ENCODE measurements around the gene PPIL1.
"Not testable (repeated sequence)": the region's sequence is repeated elsewhere in the genome, so short reads cannot be mapped to it uniquely, and the experiment has no call there.

The PPIL1 gene

DNA sequence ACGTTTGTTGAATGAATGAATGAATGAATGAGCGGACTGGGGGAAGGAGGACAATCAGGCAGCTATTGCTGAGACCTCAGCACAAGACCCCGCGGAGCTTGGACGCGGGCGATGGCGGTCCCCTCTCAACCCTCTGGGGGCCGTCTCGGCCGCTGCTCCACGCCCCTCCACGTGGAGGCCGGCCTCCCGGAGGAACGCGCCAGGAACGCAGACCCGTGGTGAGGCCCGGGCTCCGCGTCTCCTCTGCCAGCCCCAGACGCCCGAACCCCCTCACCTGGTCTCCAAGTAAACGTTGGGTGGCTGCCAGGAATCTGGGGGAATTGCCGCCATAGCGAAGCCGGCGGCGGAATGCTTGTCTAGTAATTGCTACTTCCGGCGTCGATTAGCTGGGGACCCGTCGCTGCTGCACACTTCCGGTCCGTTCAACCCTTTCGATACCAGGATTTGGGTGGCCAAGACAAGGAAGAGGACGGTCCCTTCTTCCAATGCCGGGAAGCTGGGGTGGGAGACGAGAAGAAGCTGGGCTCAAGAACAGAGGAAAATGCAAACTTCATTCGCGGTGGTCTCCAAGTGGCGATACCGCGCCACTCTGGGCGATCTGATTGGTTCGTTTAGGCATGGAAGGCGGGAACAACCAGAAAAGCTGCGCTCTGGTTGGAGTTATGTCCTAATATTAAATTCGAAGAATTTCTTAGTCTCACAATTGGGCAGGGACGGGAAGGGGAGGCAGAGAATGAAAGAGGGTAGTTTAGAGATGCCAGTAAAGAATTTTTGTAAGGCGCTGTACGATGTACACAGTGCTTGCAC, at the start of gene PPIL1:
Gene PPIL1, minus strand, starts transcription at position 361 of the 807 bp plus-strand sequence. Its CDS starts 31 bp downstream, at position 330.
- DNase-seq, result peak; percentile 86

DNA sequence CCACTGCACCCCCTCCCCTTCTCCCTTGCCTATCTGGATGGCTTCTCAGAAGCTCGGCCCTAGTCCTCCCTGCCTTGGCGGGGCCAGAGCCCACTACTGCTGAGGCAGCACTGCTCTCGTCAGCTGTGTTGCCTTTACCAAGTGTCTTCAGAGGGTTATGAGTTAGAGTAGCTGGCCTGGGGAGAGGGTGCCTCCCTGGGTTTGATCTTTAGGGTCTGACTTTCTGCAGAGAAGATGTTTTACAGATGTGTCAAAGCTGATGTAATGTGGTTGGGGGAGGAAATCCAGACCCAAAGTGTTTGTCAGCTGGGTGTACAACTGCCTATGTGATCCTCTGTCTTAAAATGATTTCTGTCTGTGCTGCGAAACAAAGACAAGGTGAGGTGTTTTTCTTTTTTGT, 49.5 kb upstream of the PPIL1 start:
- no peak for DNase-seq

DNA sequence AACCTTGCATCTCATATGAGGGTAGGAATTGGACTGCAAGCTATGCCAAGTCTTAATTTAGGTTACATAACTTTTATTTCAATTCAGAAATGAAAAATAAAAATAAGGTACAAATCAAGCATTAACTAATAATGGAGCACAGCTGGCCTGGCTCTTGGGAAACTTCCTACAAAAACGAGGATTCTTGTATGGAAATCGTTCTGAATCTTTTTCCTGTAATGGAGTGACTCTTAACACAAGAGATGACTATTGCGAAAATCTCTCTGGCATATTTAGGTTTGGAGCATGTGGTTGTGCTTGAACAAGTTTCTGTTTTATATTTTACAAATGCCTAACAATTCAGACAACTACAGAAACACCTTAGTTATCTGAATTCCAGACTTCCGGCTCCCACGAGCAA, 45.9 kb upstream of the PPIL1 start:
- DNase-seq, result no peak

DNA sequence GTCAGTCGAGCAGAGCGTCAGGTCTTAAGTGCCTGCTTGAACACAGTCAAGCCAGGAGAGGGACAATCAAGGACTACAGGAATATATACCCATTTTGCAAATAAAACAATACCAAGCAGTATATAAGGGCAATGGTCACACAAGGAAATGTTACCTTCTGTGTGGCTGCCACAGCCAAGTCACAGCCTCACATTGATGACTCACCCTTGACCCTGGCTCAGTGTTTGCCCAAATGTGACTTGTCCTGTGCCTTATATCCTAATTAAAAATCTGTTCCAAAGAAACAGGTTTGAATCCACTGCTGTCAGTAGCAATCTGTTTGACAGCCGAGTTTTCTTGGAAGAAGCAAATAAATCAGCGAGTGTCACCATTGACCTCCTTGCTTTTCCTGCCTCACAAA, 45.4 kb upstream of the PPIL1 start:
- no peak for DNase-seq

DNA sequence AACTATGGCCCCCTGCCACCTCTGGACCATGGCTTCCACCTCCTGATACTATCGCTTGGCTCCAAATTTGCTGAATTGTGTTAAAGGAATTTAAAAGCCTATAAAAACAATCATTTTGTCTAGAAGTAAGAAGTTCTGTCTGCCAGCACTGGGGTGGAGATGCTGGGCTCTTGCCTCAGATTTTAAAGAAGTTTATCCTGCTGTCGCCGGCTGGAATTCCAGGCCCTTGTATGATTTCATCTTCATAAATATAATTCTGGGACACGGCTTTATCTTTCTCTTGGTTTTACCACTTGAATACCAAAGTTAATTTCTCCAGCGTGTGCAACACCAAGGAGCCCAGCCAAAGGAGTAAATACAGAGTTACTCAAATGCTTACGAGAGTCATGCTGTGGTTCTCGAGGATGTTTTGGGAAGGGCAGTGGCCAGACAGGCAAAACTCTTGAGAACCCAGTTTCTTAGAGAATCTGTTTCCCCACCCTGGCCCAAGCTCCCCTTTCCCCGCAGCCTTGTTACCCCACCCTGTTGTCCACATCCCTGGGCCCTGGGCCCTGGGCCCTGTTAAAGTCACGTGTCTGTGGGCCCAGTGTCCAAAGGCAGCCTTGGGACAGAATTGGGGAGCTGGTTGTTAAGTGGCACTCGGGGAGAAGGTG, 43.1 kb upstream of the PPIL1 start:
- DNase-seq, result no peak

DNA sequence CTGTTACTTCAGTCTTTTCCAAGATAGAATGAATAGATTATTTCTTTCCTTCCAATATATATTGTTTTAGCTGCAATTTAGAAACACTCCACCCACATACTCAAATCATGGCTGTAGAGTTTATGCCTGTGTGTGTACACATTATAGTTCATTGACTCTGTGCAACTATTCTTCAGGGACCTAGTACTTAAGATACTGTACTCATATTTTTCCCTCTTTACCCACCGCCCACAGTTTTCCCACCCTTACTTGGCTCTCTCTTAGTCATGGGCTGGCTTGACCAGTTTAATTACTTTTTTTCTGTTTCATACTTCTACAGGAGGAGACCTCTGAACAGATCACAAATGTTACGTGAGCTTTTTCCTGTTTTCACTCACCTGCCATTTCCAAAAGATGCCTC, 41.5 kb upstream of the PPIL1 start:
- DNase-seq, result no peak

DNA sequence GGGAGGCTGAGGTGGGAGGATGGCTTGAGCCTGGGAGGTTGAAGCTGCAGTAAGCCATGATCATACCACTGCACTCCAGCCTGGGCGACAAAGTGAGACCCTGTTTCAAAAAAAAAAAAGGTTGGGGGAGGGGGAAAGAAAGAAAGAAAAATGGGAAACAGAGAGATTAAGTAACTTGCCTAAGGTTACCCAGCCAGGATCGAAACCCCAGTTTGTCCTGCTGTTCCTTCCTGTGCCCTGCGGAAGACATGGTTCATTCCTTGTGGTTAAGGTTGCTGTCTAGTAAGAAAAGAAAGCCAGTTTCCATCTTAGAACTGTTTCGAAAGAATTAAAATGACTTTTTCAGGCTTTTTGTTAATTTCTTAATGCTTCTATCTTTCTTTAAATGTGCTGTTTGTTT, 41.0 kb upstream of the PPIL1 start:
- DNase-seq, result no peak

DNA sequence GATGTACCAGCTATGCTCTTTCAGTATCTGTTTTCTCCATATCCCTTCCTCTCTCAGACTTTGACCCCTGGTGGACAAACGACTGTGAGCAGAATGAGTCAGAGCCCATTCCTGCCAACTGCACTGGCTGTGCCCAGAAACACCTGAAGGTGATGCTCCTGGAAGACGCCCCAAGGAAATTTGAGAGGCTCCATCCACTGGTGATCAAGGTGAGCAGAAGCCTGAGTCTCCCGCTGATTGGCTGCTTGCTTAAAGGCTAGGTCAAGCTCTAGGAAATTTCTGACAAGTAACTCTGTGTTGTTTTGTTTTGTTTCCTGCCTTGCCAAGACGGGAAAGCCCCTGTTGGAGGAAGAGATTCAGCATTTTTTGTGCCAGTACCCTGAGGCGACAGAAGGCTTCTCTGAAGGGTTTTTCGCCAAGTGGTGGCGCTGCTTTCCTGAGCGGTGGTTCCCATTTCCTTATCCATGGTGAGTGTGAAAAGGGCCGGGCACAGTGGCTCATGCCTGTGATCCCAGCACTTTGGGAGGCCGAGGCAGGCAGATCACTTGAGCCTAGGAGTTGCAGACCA, 39.7 kb upstream of the PPIL1 start:
- DNase-seq, result no peak

DNA sequence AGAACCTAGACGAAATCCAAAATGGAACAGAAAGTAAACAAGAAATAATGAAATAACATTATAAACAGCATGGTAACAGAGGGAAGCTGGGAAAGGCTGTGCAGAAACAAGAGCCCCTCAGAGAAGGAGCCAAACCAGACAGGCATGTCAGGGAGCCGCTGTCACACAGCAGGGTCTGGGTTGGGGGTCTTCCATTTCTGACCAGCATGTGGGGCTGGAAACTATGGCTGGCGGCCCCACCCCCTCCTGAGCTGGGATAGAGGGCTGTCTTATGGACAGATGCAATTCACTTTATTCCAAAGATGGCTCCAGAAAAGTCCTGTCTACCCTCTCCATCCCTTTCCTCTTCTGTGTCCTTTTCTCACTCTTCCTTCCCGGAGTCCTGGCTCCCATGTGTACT, 38.5 kb upstream of the PPIL1 start:
- no peak for DNase-seq

DNA sequence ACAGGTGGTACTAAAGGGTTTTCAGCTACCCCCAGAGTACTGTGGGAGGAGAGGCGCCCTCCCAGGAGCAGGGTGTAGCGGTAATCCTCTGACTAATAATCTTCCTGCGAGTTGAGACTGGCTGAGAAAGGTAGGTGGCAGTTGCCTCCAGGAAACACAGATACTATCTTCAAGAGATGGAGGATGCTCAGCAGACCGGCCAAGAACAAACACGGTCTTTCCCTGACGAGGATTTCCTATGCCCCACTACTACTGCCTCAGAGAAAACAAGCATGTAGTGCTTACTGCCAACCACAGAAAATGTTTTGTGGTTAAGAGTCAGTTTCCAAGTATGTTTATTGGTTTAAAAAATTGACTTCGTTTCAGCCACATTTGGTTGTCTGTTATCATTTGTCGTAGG, 38.0 kb upstream of the PPIL1 start:
- DNase-seq, result no peak

DNA sequence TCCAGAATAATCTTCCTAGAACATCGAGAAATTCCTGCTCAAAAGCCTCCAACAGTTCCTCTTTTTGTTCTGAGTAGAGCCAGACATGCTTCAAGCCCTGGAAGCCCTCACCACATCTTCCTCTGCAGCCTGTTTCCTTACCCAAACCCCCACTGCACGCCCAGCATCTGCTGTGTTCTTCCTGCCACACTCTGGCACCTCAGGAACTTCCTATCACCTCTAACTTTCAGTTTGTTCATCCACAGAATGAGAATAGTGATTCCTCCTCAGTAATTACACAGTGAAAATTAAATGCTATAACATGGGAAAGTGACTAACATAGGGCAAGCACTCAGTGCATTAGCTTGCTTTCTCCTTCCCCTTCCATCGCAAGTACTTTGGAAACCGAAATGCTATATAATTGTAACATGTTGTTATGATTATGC, 37.4 kb upstream of the PPIL1 start:
- no peak for DNase-seq

DNA sequence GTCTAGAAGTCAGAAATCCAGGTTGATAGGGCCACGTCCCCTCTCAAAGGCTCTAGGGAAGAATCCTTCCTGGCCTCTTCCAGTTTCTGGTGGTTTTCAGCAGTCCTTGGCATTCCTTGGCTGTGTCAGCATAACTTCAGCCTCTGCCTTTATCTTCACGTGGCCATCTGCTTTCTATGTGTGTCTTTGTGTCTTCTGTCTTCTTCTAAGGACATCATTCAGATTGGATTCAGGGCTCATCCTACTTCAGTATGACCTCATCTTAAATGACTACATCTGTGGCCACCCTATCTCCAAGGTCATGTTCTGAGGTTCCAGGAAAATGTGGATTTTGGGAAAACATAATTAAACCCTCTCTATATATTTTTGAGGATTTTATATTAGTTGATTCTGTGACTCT, 34.1 kb upstream of the PPIL1 start:
- no peak for DNase-seq

DNA sequence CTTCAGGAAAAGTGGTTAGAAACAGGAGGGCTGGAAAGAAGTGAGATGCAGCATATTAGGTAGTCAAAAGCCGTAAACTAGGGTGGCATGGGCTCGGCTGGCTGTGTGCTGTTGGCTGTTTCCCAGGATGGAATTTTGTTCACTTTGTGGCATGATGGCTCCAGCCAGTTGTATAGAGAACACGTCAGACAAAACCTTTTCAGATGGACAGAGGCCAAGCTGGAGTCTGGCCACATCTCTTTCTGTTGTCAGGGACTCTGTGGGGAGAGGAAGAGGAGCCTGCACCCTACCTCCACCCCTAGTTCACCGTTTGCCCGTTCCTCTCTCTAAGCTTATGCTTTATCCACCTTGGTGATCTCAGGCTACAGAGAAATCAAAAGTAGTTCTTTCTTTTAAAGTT, 33.2 kb upstream of the PPIL1 start:
- no peak for DNase-seq

DNA sequence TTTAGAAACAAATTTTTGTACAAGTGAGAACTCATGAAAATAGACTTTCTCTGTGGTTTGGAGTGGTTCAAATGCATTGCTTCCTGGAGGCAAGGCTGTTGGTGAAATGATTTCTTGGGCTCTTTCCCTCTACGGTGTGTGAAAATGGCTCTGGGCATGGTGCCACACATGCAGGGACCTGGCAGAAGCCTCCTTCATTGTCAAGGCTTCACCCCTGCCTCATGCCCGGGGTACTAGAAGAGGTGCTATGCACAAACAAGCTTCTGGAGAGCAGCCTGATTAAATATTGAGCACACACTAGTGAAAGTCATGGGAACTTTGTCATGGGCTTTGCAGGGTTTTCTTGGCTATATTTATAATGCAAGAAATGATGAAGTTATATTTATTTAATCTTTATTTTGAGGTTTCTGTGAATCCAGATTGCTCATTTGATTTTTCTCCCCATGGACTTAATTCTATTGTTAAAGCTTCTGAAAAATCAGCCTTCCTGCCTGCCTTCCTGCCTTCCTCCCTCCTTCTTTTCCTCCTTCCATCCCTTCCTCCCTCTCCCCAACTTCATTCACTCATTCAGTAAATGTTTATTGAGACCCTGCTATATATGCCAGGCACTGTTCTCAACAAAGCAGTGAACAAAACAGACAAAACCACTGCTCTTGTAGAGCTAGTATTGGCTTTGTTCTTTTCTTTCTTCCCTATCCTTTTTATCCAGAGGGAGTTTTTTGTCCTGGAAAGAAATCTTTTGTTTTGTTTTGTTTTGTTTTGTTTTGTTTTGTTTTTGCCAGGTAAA, 32.1 kb upstream of the PPIL1 start:
- peak; percentile 67 for DNase-seq

DNA sequence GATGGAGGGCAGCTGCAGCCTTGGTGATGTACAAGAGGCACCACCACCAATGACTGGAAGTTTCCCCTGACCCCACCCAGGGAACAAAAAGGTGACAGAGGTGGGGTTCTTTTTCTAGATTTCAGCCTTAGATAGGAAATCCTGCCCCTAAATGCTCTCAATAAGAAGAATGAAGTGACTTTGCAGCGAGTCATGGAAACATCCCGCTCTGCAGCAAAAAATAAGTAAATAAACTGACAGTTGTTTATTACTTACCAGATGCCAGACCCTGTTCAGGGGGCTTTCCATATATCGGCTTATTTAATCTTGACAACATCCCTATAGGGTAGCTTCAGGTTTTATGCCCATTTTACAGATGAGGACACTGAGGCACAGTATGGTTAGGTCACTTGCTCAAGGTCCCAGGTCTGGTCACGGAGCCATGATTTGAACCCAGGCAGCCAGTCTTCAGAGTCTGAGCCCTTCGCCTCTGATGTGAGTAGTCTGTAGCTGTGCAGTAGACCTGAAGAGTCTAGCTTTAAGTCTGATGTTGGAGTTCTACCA, 30.3 kb upstream of the PPIL1 start:
- no peak for DNase-seq

DNA sequence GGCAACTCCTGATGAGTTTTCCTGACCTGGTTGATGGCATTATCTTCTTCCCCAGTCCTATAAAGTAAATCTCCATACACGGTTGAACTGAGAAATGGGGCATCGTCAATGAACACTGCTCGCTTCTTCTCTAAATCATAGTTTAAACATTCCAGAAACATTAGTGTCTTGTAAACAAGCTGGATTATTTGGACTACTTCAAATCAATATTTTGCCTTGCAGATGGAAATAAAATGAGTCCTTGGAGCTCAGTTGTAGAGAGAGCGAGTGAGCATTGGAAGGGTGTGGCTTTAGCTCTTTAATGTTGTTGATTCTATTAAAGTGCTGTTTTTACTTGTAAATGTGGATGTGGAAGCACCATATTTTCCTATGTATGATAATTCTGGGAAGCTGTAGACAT, 29.5 kb upstream of the PPIL1 start:
- no peak for DNase-seq

DNA sequence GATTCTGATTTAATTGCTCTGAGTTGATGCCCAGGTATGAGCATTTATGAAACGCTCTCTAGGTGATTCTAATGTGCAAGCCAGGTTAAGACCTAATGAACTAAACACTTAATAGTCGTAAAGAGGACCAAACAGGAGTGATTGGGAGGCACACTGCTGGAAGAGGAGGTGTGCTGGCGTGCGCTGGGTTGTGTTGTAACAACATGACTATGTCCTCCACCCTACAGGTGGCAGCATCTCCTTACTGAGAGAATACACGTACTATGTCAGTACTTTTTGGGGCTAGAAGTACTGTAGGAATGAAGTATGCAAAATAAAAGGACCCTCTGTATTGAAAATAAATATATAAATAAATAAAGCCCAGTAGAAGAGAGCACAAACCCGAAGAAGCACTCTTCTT, 23.0 kb upstream of the PPIL1 start:
- no peak for DNase-seq

DNA sequence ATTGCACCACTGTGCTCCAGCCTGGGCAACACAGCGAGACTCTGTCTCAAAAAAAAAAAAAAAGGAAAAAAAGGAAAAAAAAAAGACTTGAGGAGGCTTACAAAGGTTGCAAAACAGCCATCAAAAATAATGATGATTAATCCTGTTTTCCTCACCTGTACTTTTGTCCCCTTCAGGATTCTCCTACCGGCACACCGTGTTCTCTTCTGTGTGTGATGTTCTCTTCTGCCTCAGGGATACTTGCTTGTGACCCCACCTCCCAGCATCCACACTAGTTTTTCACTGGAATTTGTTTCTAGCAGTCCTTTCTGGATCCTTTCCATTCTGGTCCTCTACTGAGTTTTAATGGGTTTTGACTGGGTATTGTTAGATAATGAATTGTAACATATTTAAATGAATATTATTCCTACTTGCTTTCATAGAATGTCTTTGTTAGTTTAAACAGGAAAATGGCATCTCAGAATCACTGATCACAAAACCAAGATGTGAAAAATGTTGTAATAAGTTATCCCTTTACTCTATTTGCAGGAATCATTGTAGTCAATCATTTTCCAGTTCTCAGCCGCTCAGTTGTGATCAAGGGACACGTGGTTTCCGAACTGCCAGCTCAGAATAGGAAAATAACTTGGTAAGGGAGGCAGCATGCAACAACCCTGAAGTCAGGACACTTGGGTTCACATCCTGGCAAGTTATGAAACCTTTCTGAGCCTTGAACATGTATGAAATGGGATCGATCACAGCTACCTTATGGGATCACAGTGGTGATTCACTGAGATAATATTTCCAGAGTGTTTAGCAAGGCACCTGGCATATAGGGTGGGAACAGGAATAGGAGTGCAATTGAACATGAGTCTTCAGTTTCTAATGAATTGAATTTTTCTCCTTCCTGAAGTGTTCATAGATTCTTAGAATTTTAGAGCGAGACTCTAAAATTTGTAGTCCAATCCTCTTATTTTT, 19.7 kb upstream of the PPIL1 start:
- no peak for DNase-seq

DNA sequence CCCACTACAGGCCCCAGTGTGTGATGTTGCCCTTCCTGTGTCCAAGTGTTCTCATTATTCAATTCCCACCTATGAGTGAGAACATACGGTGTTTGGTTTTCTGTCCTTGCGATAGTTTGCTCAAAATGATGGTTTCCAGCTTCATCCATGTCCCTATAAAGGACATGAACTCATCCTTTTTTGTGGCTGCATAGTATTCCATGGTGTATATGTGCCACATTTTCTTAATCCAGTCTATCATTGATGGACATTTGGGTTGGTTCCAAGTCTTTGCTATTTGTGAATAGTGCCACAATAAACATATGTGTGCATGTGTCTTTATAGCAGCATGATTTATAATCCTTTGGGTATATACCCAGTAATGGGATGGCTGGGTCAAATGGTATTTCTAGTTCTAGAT, 16.6 kb upstream of the PPIL1 start:
- DNase-seq, result not testable (repeated sequence)

DNA sequence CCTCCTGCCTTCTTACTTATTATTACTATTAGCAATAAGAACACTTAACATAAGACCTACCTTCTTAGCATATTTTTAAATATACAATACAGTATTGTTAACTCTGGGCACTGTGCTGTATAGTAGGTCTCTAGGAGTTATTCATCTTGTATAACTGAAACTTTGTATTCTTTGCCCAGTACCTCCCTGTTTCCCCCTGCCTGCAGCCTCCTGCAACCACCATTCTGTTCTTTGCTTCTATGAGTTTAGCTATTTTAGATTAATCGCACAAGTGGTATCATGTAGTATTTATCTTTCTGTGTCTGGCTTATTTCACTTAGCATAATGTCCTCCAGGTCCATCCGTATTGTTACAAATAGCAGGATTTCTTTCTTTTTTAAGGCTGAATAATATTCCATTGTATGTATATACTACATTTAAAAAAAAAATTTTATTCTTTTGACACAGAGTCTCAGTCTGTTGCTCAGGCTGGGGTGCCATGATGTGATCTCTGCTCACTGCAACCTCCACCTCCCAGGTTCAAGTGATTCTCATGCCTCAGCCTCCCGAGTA, 15.6 kb upstream of the PPIL1 start:
- DNase-seq, result no peak

DNA sequence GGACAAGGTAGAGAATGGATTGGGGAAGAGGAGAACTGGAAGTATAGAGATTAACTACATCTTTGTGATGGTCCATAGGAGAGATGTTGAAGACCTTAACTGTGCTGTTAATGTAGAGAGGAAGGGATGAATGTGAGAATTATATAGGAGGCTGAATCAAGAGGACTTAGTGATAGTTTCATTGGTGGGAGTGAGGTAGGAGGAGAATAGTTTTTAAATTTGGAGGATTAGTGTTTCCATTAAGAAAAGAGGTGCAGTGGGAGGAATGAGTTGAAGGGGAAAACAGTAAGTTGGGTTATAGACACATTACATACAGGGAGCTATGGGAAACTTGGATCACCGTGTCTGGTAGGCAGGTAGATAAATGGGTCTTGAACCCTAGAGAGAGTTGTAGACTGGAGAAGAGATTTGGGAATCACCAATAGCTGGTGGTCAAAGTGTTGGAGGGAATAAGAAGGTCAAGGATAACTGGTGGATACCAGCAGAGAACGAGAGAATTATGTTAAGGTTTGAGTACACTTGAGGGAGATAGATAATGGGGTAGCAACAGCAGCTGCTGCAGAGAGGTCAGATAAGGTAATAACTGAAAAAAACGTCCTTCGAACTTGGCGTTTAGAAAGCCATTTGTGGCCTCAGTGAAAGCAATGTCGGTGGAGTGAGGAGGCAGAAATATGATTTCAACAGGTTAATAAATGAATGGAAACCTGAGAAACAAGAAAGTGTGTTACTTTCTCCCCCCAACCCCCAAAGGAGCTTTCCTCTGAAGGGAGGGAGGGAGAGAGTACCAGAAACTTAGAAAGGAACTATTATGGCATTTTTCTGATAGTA, 14.3 kb upstream of the PPIL1 start:
- DNase-seq, result no peak

Measured in NCI-H1694 (cell line).